Trophoblast cell (in vitro differentiated cells and primary cell): ENCODE results near the gene ZFHX3.

Experiments used
- DNase-seq, 2 donors: peaks; one replicate each; pipeline ENCODE4 v3.0.0-alpha.2; 2016
- H2AFZ ChIP-seq: 2 replicates; pipeline ENCODE4 v1.6.1; 2013; ENCODE audit warnings: low read length, moderate library complexity, mild to moderate bottlenecking; ENCODE audit not compliant: insufficient read depth, poor library complexity
- H2AK5ac ChIP-seq: 2 replicates; pipeline ENCODE4 v1.6.1; 2013; ENCODE audit warnings: mild to moderate bottlenecking, low read length
- H2BK120ac ChIP-seq: 2 replicates; pipeline ENCODE4 v1.6.1; 2013; ENCODE audit warnings: low read length, mild to moderate bottlenecking, moderate library complexity; ENCODE audit not compliant: insufficient read depth, poor library complexity
- H2BK12ac ChIP-seq: 2 replicates; pipeline ENCODE4 v1.6.1; 2013; ENCODE audit warnings: mild to moderate bottlenecking, low read length, moderate library complexity
- H2BK5ac ChIP-seq: 2 replicates; pipeline ENCODE4 v1.6.1; 2013; ENCODE audit warnings: low read length, low read depth, moderate library complexity, mild to moderate bottlenecking; ENCODE audit not compliant: poor library complexity
- H3K14ac ChIP-seq: 2 replicates; pipeline ENCODE4 v1.6.1; 2013; ENCODE audit warnings: mild to moderate bottlenecking, low read length
- H3K18ac ChIP-seq: 2 replicates; pipeline ENCODE4 v1.6.1; 2013; ENCODE audit warnings: mild to moderate bottlenecking, low read length
- H3K23ac ChIP-seq: 2 replicates; pipeline ENCODE4 v1.6.1; 2013; ENCODE audit warnings: low read length
- H3K27ac ChIP-seq: 2 replicates; pipeline ENCODE4 v1.5.1; 2013; ENCODE audit warnings: low read depth, mild to moderate bottlenecking, inconsistent platforms, low read length, moderate library complexity
- H3K27me3 ChIP-seq: 2 replicates; pipeline ENCODE4 v1.6.1; 2013; ENCODE audit warnings: inconsistent platforms, mild to moderate bottlenecking, low read length, moderate library complexity; ENCODE audit not compliant: insufficient read depth
- H3K36me3 ChIP-seq, 2 experiments: 1 replicate in 1 of 2; 2 replicates in 1 of 2; pipeline ENCODE4 v1.6.1; 2013; ENCODE audit warnings: low read length in 2 of 2, mild to moderate bottlenecking in 2 of 2, moderate library complexity in 1 of 2; ENCODE audit not compliant: insufficient read depth in 2 of 2, control insufficient read depth in 1 of 2
- H3K4ac ChIP-seq: 2 replicates; pipeline ENCODE4 v1.6.1; 2013; ENCODE audit warnings: low read depth, mild to moderate bottlenecking, low read length, moderate library complexity
- H3K4me1 ChIP-seq, 2 experiments: 1 replicate in 1 of 2; 2 replicates in 1 of 2; pipeline ENCODE4 v1.6.1; 2013; ENCODE audit warnings: low read length in 2 of 2, mild to moderate bottlenecking in 2 of 2, moderate library complexity in 1 of 2; ENCODE audit not compliant: insufficient read depth in 2 of 2, control insufficient read depth in 1 of 2
- H3K4me2 ChIP-seq: 2 replicates; pipeline ENCODE4 v1.6.1; 2013; ENCODE audit warnings: inconsistent platforms, mild to moderate bottlenecking, low read length, moderate library complexity
- H3K4me3 ChIP-seq: 2 replicates; pipeline ENCODE4 v1.5.1; 2013; ENCODE audit warnings: mild to moderate bottlenecking, low read depth, low read length, inconsistent platforms
- H3K79me1 ChIP-seq: one replicate; pipeline ENCODE4 v1.6.1; 2013; ENCODE audit warnings: low read length
- H3K79me2 ChIP-seq: 2 replicates; pipeline ENCODE4 v1.6.1; 2013; ENCODE audit warnings: low read length, mild to moderate bottlenecking; ENCODE audit not compliant: control insufficient read depth, insufficient read depth, poor library complexity
- H3K9ac ChIP-seq: 2 replicates; pipeline ENCODE4 v1.6.1; 2013; ENCODE audit warnings: mild to moderate bottlenecking, low read length
- H3K9me3 ChIP-seq: 2 replicates; pipeline ENCODE4 v1.6.1; 2013; ENCODE audit warnings: low read depth, mild to moderate bottlenecking, control low read depth, inconsistent platforms, low read length; ENCODE audit not compliant: insufficient read depth
- H4K12ac ChIP-seq: 2 replicates; pipeline ENCODE4 v1.6.1; 2013; ENCODE audit warnings: low read depth, mild to moderate bottlenecking, low read length, moderate library complexity
- H4K8ac ChIP-seq: 2 replicates; pipeline ENCODE4 v1.6.1; 2013; ENCODE audit warnings: low read depth, mild to moderate bottlenecking, low read length, moderate library complexity
- H4K91ac ChIP-seq: one replicate; pipeline ENCODE4 v1.6.1; 2013; ENCODE audit warnings: low read depth, mild to moderate bottlenecking, low read length, moderate library complexity
- WGBS: extraction: QIAGEN DNeasy Blood & Tissue Kit; methylation state at CpG from one replicate; pipeline ENCODE4 v1.1.7; 2013; ENCODE audit warnings: missing lambda C conversion rate; ENCODE audit not compliant: insufficient read length, insufficient coverage; ENCODE audit errors: extremely low coverage; 5-methylcytosine and 5-hydroxymethylcytosine counted together

ZFHX3 gene

DNA sequence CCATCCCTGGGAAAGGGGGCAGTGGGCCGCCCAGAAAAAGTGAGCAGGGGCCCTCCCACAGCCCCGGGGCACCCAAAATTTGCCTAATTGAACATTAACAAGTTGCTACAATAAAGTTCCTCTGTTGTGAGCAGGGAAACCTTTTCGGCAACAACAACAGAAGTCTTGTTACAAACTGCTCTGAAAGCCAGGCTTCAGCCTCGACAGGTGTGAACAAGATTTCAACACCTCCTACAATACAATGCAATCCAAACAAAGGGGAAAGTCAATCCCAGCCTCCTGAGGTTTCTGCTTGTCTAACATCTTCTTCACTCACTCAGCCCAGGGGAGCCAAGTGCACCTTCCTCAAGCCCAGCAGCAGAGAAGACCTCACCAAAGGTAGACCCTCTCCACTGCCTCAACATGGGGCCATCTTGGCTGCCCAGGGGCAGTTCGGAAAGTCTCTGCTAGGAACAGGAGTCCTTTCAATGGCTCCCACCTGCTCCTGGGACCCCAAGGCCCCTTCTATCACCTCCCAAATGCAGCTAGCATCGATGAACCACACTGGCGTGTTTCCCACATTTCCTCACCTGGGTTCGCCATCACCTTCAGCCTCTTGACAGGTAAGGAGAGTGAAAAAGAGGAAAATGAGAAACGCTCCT, 19.1 kb downstream of the ZFHX3 start:
- H4K91ac ChIP-seq, result peak overlapping the region; percentile 65
- WGBS, result no CpG with 5 or more reads among the region's 9 CpGs
- no peak overlapping the region for H4K12ac ChIP-seq
- H3K14ac ChIP-seq, result peak overlapping the region; percentile 51
- peak overlapping the region; percentile 1 for H4K8ac ChIP-seq
- peaks cover 3% of the 10 kb centered on the region for H3K9me3 ChIP-seq
- H3K27me3 ChIP-seq, result no peaks in the 10 kb centered on the region
- H2AFZ ChIP-seq, result no peak overlapping the region
- H3K27ac ChIP-seq, result no peak overlapping the region
- H2AK5ac ChIP-seq, result no peak overlapping the region
- peaks cover 54 to 58% of the 10 kb centered on the region in 2 experiments for H3K4me1 ChIP-seq
- peak overlapping the region; percentile 96 for H3K4ac ChIP-seq
- H3K18ac ChIP-seq, result peak overlapping the region; percentile 9
- no peak overlapping the region for H3K23ac ChIP-seq
- H2BK5ac ChIP-seq, result no peak overlapping the region
- no peak for DNase-seq
- H3K36me3 ChIP-seq, result no peaks in the 10 kb centered on the region
- no peak overlapping the region for H2BK12ac ChIP-seq
- H3K9ac ChIP-seq, result no peak overlapping the region
- peaks cover 28% of the 10 kb centered on the region for H3K79me2 ChIP-seq
- H3K4me2 ChIP-seq, result no peak overlapping the region
- no peak overlapping the region for H3K4me3 ChIP-seq
- peaks cover 28% of the 10 kb centered on the region for H3K79me1 ChIP-seq
- H2BK120ac ChIP-seq, result peak overlapping the region; percentile 37

DNA sequence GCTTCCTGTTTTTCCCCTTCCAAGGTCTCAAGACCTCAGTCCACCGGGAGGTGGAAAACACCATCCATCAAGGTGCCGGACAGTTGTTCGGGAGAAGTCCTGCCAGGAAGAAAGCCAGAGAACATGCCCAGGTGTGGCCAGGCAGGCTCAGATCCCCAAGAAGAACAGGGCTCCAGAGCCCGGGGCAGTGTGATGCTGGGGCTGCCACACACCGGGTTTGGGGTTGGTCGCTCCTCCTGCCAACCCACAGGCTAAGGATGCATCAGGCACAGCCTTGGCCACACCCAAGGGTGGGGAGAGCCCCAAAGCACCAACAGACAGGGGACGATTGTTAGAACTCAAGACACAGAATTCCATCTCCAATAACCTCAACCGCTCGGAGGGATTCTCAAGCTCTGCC, 19.7 kb downstream of the ZFHX3 start:
- no peak for DNase-seq
- peak overlapping the region; percentile 75 for H3K18ac ChIP-seq
- peak overlapping the region; percentile 32 for H2AFZ ChIP-seq
- peaks cover 28% of the 10 kb centered on the region for H3K79me1 ChIP-seq
- H3K4me2 ChIP-seq, result no peak overlapping the region
- H4K12ac ChIP-seq, result no peak overlapping the region
- H3K4ac ChIP-seq, result peak overlapping the region; percentile 96
- H2AK5ac ChIP-seq, result peak overlapping the region; percentile 42
- no peaks in the 10 kb centered on the region for H3K36me3 ChIP-seq
- no CpG with 5 or more reads among the region's 9 CpGs for WGBS
- H2BK120ac ChIP-seq, result peak overlapping the region; percentile 8
- peak overlapping the region; percentile 26 for H3K14ac ChIP-seq
- peak overlapping the region; percentile 30 for H2BK12ac ChIP-seq
- H3K9ac ChIP-seq, result no peak overlapping the region
- peak overlapping the region; percentile 21 for H3K27ac ChIP-seq
- no peak overlapping the region for H3K4me3 ChIP-seq
- no peaks in the 10 kb centered on the region for H3K27me3 ChIP-seq
- H3K79me2 ChIP-seq, result peaks cover 26% of the 10 kb centered on the region
- peaks cover 51 to 56% of the 10 kb centered on the region in 2 experiments for H3K4me1 ChIP-seq
- H4K8ac ChIP-seq, result peak overlapping the region; percentile 62
- peaks cover 3% of the 10 kb centered on the region for H3K9me3 ChIP-seq
- peak overlapping the region; percentile 55 for H2BK5ac ChIP-seq
- H4K91ac ChIP-seq, result peak overlapping the region; percentile 65
- no peak overlapping the region for H3K23ac ChIP-seq

- WGBS, result no CpG with 5 or more reads among the region's 10 CpGs
Observed at GRCh38 chr16:73027685-73028111, 20.2 kb downstream of the ZFHX3 start.

GRCh38 chr16:73026754-73027684, 20.9 kb downstream of the ZFHX3 start:
- WGBS, result no CpG with 5 or more reads among the region's 13 CpGs
- H3K14ac ChIP-seq, result no peak overlapping the region
- H2AFZ ChIP-seq, result no peak overlapping the region

More at GRCh38 chr16:73027685-73028111, 20.2 kb downstream of the ZFHX3 start:
- H3K4me1 ChIP-seq, result peaks cover 45 to 51% of the 10 kb centered on the region in 2 experiments
- no peak overlapping the region for H3K23ac ChIP-seq
- peak overlapping the region; percentile 48 for H3K18ac ChIP-seq
- H4K8ac ChIP-seq, result peak overlapping the region; percentile 44
- H3K4ac ChIP-seq, result peak overlapping the region; percentile 96
- no peak overlapping the region for H3K4me3 ChIP-seq
- peaks cover 23% of the 10 kb centered on the region for H3K79me2 ChIP-seq
- no peak overlapping the region for H3K4me2 ChIP-seq
- peak overlapping the region; percentile 5 for H3K14ac ChIP-seq
- peak overlapping the region; percentile 69 for H4K91ac ChIP-seq
- H3K9me3 ChIP-seq, result peaks cover 3% of the 10 kb centered on the region
- no peak overlapping the region for H2AFZ ChIP-seq
- H4K12ac ChIP-seq, result peak overlapping the region; percentile 8
- H2BK5ac ChIP-seq, result peak overlapping the region; percentile 55
- H3K9ac ChIP-seq, result no peak overlapping the region
- DNase-seq, result no peak
- H3K79me1 ChIP-seq, result peaks cover 22% of the 10 kb centered on the region
- H3K27me3 ChIP-seq, result no peaks in the 10 kb centered on the region
- H2BK120ac ChIP-seq, result peak overlapping the region; percentile 8
- peak overlapping the region; percentile 31 for H3K27ac ChIP-seq
- H2AK5ac ChIP-seq, result peak overlapping the region; percentile 23
- H3K36me3 ChIP-seq, result no peaks in the 10 kb centered on the region
- H2BK12ac ChIP-seq, result no peak overlapping the region

More at GRCh38 chr16:73026754-73027684, 20.9 kb downstream of the ZFHX3 start:
- Histone ChIP-seq H3K79me2 (peaks cover 28% of the 10 kb centered on the region), H2BK12ac (no peak overlapping the region), H3K79me1 (peaks cover 20% of the 10 kb centered on the region), H4K12ac (no peak overlapping the region), H3K4me2 (no peak overlapping the region), H3K18ac (no peak overlapping the region), H3K27ac (no peak overlapping the region), H3K4me1 (peaks cover 46 to 53% of the 10 kb centered on the region in 2 experiments), H2BK5ac (no peak overlapping the region), H2AK5ac (no peak overlapping the region), H3K4me3 (no peak overlapping the region), H3K9me3 (peaks cover 3% of the 10 kb centered on the region), H3K36me3 (peaks cover 0 to 3% of the 10 kb centered on the region in 2 experiments), H4K91ac (no peak overlapping the region), H3K4ac (peak overlapping the region; percentile 50), H3K9ac (no peak overlapping the region), H3K23ac (no peak overlapping the region), H3K27me3 (no peaks in the 10 kb centered on the region), H4K8ac (no peak overlapping the region), H2BK120ac (no peak overlapping the region)
- DNase-seq, result no peak
